NCI-H1694 (cell line): ENCODE measurements around the gene ABL1.
"Not testable (repeated sequence)": the region's sequence is repeated elsewhere in the genome, so short reads cannot be mapped to it uniquely, and the experiment has no call there.

ENCODE experiments used
- DNase-seq: peaks from one replicate; lab custom pipeline; 2025; lab: John Stamatoyannopoulos, UW

ABL1 gene

GRCh38 chr9:130825351-130825651 is 9.8 kb upstream of the ABL1 start:
- DNase-seq, result no peak

DNA sequence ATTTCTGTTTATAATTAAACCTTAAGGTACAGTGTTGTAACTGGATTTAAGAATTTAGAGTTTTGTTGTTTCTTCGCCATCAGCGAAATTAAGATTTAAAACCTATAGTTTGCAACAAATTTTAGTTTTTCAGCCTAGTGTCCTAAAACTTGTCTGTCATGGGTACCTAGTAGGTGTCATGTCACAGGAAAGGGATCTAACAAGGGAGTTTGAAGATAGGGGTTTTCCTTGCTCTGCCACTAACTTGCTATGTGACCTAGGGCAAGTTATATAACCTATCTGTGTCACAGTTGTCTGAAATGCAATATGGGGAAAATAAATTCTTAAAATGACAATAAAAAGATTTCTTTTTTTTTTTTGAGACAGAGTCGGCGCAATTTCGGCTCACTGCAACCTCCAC is 9.2 kb upstream of the ABL1 start:
- no peak for DNase-seq

DNA sequence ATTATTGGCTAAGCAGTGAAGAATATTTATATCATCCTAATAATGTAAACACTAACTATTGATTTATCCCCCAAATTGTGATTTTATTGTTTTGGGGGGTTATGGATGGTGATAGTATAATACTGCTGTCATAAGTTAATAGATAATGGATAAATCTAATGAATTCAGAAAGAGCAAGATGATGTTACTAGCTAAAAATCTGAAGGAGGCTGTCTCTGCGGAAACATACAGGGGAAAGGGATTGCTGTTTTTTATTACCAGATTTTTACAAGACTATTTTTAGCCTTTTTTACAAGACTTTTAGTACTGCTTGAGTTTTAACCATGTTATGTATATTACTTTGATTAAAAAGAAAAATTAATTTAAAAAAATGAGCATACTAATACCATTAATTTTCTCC is 5.3 kb upstream of the ABL1 start:
- DNase-seq, result no peak

DNA sequence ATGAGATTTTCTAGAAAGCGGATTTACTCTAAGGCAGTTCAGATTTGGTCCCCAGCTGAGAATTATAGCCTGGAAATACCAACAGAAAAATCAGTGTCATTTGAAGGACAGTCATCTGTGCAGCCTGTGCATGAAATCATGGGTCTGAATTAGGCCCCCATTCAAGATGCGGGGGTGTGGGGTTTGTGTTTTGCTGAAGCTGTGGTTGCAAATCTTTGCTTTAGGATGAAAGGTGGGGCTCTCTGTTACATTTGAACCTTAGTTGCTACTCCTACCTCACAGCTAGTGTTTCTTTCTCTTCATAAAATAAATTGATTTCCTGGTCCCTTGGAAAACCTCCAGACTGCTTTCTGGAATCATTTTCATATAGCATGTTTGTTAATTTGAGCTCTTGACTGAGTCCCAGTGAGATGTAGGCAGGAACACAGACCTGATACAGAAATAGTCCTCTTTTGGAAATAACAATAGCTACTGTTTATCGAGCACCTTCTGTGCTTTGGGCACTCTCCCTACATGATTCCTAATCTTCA is 4.8 kb upstream of the ABL1 start:
- DNase-seq, result no peak

GRCh38 chr9:130831077-130831476 is 4.0 kb upstream of the ABL1 start:
- DNase-seq, result no peak

- no peak for DNase-seq
Observed at GRCh38 chr9:130833031-130833990, 1.7 kb upstream of the ABL1 start.

- DNase-seq, result no peak
Observed at GRCh38 chr9:130835441-130836298, 616 bp downstream of the ABL1 start.

GRCh38 chr9:130837002-130837511 is 2.0 kb downstream of the ABL1 start:
- no peak for DNase-seq

DNA sequence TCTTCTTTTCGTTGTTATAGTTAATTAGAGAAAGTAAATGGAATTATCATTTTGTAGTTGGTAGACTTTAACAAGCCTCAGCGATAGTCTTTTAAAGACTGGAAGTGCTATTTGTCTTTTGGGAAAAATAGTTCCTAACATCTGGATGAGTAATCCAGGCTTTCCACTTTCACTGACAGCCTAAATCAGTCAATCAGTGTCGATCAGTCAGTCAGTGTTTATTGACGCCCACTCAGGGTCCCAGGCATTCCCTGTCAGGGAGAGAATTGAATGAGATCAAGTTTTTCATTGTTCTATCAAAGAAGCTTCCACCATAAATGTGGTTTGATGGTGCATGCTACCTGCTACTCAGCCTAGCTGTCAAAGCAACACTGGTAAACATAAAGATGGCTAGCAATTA is 2.6 kb downstream of the ABL1 start:
- no peak for DNase-seq

DNA sequence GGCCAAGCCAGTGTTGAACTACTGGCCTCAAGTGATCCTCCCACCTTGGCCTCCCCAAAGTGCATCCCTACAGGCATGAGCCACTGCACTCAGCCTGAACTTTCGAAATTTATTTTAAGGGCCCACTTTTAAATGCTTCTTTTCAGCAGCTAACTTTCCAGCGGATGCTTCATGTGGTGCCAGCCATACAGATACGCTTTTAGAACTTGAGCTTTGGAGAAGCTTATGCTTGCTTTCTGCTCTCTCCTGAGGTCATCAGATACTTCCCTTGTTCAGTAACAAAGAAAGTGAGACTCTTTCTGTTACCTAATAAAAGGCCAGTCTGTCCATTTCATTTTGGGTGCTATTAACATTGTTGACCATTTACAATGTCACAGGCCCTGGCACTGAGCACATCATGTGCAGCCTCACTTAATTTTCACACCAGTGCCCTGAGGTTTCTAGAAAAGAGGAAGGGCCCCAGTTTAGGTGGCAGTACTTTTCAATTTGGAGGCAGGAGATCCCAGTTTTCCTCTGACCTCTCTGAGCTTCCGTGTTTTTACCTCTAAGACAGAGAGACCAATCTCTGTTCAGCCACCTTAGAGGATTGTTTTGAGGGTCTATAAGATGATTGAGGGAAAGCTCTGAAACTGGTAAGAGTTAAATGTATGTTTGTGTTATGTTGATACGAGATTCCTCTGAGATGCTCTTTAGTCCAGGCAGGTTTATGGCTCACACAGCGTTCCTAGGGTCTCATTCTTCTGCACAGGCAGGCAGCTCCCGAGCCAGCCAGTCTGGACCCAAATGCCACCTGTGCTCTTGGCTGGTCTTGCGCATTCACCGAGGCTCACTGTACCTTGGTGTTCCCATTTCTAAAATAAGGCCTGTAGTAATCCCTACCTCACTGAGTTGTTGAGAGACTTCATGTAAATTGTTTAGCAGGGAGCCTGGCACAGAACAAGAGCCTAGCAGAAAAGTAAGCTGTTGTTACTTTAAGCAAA is 4.4 kb downstream of the ABL1 start:
- no peak for DNase-seq

- no peak for DNase-seq
Observed at GRCh38 chr9:130842545-130842944, 7.5 kb downstream of the ABL1 start.

DNA sequence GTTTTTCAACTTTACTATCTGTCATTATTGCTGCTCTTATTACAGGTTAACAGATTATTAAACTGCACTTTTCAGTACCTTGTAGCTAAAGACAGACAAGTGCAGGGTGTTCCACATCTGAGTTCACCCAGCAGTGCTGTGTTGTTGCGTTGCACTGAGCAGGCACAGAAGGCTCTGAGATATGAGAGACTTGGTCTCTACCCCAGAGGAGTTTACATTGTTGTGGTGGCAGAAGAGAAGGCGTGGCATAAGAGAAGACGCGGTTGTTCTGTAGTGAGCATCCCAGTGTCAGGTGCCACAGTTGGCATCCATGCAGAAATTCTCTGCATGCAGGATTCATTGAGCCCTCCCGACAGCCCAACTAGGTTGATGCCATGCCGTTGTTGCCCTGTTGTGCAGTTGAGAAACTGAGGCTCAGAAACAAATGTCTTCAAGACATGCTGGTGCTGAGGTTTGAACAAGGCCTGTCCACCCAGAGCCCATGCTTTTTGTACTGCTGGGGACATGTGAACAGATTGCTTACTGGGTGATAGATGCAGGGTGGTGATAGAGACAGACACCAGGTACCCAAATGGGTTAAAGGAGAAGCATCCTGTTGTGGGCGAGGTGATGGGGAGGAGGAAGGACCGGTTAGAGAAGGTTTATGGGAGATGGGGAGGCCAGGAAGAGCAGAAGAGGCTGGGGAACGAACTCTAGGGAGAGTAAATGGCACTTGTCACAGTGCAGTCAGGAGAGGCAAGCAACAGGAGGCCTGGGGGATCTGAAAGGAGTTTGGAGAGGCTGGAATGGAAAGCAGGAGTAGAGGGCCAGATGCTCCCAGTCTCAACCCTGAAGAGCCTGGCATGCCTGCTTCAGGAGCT is 8.2 kb downstream of the ABL1 start:
- no peak for DNase-seq

- no peak for DNase-seq
Observed at GRCh38 chr9:130844044-130844451, 9.0 kb downstream of the ABL1 start.

DNA sequence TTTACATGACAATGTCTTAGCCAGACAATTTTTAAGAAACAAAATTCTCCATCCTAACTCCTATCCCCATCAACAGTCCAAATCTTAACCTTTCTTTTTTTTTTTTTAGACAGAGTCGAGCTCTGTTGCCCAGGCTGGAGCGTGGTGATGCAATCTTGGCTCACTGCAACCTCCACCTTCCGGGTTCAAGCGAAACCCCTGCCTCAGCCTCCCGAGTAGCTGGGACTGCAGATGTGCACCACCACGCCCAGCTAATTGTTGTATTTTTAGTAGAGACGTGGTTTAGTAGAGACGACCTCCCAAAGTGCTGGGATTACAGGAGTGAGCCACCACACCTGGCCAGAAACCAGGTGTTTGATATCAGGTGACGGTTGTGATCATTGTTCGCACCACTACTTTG is 10.2 kb downstream of the ABL1 start:
- no peak for DNase-seq

- DNase-seq, result no peak
Observed at GRCh38 chr9:130845901-130846481, 10.9 kb downstream of the ABL1 start.

DNA sequence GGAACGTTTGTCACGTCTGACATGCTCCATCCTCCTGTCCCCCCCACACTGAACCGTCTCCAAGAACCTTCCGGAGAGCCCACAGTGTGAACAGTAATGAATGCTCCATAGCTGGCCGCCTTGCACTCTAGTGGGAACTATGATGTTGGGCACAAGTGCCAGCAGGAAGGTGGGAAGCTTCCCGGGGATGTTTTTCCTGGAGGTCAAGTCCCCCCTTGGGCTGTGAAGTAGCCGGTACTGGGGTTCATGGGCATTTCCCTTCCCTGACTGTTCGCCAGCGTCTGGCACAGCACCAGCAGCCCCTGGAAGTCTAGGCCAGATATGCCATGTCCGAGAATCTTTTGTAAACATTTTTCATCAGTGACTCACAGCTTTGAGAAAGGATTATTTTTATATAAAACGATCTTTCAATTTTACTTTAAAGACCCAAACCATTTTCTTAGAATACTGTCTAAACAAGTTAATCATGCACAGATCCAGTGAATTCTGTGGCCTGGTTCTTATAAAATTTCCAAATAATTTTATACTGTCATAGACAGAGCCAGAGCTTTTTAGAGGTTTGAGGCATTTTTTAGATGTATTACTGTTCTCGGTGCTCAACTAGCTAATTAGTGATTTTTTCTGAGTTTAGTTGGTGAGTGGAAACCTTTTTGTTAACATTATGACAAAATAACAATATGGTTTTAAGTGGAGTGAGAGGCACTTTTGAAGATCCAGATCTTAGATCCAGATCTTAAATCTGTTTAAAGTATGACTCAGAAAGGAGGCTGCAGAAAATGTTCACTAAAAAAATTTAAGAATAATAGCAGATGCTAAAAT is 11.6 kb downstream of the ABL1 start:
- DNase-seq, result no peak

- no peak for DNase-seq
Observed at GRCh38 chr9:130847306-130848217, 12.5 kb downstream of the ABL1 start.

DNA sequence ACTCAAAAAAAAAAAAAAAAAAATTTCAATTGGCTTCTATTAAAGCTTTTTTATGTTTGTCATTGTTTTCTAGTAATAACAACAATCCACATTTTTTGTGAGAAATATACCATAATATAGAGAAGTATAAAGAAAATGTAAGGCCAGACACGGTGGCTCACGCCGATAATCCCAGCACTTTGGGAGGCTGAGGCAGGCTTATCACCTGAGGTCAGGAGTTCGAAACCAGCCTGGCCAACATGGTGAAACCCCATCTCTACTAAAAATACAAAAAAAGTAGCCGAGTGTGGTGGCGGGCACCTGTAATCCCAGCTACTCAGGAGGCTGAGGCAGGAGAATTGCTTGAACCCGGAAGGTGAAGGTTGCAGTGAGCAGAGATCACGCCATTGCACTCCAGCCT is 13.5 kb downstream of the ABL1 start:
- DNase-seq, result not testable (repeated sequence)
